ENCODE results near the gene ARFGAP1. TPM values are rescaled to one million over a fixed set of nuclear protein-coding genes. Genes with fewer than 3 reads are reported as not detected.

ARFGAP1 gene
- total RNA-seq, 1 donor from 2014 or later = 66.2 TPM

DNA sequence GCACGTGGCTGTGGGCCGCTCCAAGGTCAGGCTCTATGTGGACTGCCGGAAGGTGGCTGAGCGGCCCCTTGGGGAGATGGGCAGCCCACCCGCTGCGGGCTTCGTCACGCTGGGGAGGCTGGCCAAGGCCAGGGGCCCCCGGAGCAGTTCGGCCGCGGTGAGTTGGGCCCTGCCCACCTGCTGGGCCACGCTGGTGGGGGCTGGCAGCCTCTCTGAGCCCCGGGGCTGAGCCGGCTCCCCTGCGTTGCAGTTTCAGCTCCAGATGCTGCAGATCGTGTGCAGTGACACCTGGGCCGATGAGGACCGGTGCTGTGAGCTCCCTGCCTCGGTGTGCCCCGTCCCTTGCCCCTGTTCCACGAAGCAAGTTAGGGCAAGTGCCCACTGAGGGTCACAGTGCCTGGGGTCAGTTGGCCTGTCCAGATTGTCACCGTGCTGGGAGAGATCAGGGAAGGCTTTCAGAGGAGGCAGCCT lies 47.5 kb downstream of the ARFGAP1 start:
- peak; percentile 35 for DNase-seq
- Histone ChIP-seq H3K36me3 (no peaks in the 10 kb centered on the region), H3K4me3 (no peak overlapping the region), H3K9me3 (no peaks in the 10 kb centered on the region), H3K4me1 (no peaks in the 10 kb centered on the region), H3K27me3 (ENCODE audit: low read depth) (peaks cover 37% of the 10 kb centered on the region), H3K27ac (no peak overlapping the region)
- no peak for ATAC-seq
- TF ChIP-seq CTCF (IDR thresholded peaks at IDR 0.05) = no peak
- intact Hi-C loops (cut with DNase I) = no loop called here

- peak in 1 of 2 donors; percentile 2 for ATAC-seq
- TF ChIP-seq CTCF (IDR thresholded peaks at IDR 0.05) = no peak
- DNase-seq = peak; percentile 37
- peaks cover 37% of the 10 kb centered on the region for H3K27me3 ChIP-seq (ENCODE audit: low read depth)
- H3K27ac ChIP-seq = no peak overlapping the region
- H3K36me3 ChIP-seq = no peaks in the 10 kb centered on the region
- H3K9me3 ChIP-seq = no peaks in the 10 kb centered on the region
- H3K4me3 ChIP-seq = no peak overlapping the region
- no peaks in the 10 kb centered on the region for H3K4me1 ChIP-seq
- intact Hi-C loops (cut with DNase I) = no loop called here
Observed at GRCh38 chr20:63320616-63321147, 48.1 kb downstream of the ARFGAP1 start.

- no peak for TF ChIP-seq CTCF (IDR thresholded peaks at IDR 0.05)
- Histone ChIP-seq H3K27me3 (ENCODE audit: low read depth) (peaks cover 37% of the 10 kb centered on the region), H3K4me1 (no peaks in the 10 kb centered on the region), H3K36me3 (no peaks in the 10 kb centered on the region), H3K9me3 (no peaks in the 10 kb centered on the region), H3K4me3 (no peak overlapping the region), H3K27ac (no peak overlapping the region)
- intact Hi-C loops (cut with DNase I) = no loop called here
- peak; percentile 48 for DNase-seq
- ATAC-seq = peak; percentile 37 to 54
Observed at GRCh38 chr20:63321148-63321831, 48.7 kb downstream of the ARFGAP1 start.

- TF ChIP-seq CTCF (IDR thresholded peaks at IDR 0.05) = no peak
- no peaks in the 10 kb centered on the region for H3K9me3 ChIP-seq
- H3K27ac ChIP-seq = no peak overlapping the region
- H3K36me3 ChIP-seq = no peaks in the 10 kb centered on the region
- ATAC-seq = no peak
- intact Hi-C loops (cut with DNase I) = no loop called here
- H3K4me3 ChIP-seq = no peak overlapping the region
- DNase-seq = peak; percentile 32
- H3K27me3 ChIP-seq (ENCODE audit: low read depth) = peaks cover 33% of the 10 kb centered on the region
- no peaks in the 10 kb centered on the region for H3K4me1 ChIP-seq
Observed at GRCh38 chr20:63322146-63322932, 49.7 kb downstream of the ARFGAP1 start.

DNA sequence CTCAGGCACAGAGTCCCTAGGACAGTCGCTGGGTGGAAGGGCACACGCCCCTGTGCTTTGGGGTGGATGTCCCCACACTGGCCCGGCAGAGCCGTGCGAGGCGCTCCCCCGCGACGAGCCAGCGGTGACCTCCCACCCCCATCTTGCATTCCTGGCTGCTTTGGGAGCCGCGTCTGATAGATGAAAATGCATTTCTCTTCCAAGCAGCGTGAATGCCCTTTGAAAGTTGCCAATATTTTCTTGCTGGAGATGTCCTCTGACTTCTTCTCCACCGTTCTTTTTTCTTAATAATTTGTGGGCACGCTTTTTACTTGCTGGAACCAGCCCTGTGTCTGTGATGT lies 50.3 kb downstream of the ARFGAP1 start:
- Histone ChIP-seq H3K27me3 (ENCODE audit: low read depth) (peaks cover 33% of the 10 kb centered on the region), H3K36me3 (no peaks in the 10 kb centered on the region), H3K4me1 (no peaks in the 10 kb centered on the region), H3K9me3 (no peaks in the 10 kb centered on the region), H3K27ac (no peak overlapping the region), H3K4me3 (no peak overlapping the region)
- no peak for TF ChIP-seq CTCF (IDR thresholded peaks at IDR 0.05)
- no peak for ATAC-seq
- no peak for DNase-seq
- intact Hi-C loops (cut with DNase I) = no loop called here

All from lower lobe of right lung (tissue), 2 donors.